Stimulated activated CD8-positive, alpha-beta memory T cell treated with anti-CD3 and anti-CD28 coated beads, Interleukin-4, amount 100 ng/mL, for 48 hours (primary cell): ENCODE measurements around the gene SLC6A4.
"Not testable (repeated sequence)": the region's sequence is repeated elsewhere in the genome, so short reads cannot be mapped to it uniquely, and the experiment has no call there.

Experiments
- DNase-seq: peaks from one replicate; pipeline ENCODE4 v3.0.0-alpha.2; 2020

The SLC6A4 gene

GRCh38 chr17:30165960-30166359 lies 69.5 kb downstream of the SLC6A4 start:
- no peak for DNase-seq

- DNase-seq: no peak
Measured at GRCh38 chr17:30165147-30165546, 70.3 kb downstream of the SLC6A4 start.

GRCh38 chr17:30164531-30164930 lies 71.0 kb downstream of the SLC6A4 start:
- no peak for DNase-seq

GRCh38 chr17:30161601-30162000 lies 73.9 kb downstream of the SLC6A4 start:
- DNase-seq: no peak

- DNase-seq: no peak
Measured at GRCh38 chr17:30160419-30161172, 74.9 kb downstream of the SLC6A4 start.

GRCh38 chr17:30158896-30159625 lies 76.4 kb downstream of the SLC6A4 start:
- no peak for DNase-seq

GRCh38 chr17:30155389-30155788 lies 80.1 kb downstream of the SLC6A4 start:
- no peak for DNase-seq

GRCh38 chr17:30153463-30153862 lies 82.0 kb downstream of the SLC6A4 start:
- DNase-seq: no peak

- no peak for DNase-seq
Measured at GRCh38 chr17:30151471-30151870, 84.0 kb downstream of the SLC6A4 start.

- DNase-seq: no peak
Measured at GRCh38 chr17:30148376-30148775, 87.1 kb downstream of the SLC6A4 start.

GRCh38 chr17:30147860-30148259 lies 87.6 kb downstream of the SLC6A4 start:
- DNase-seq: not testable (repeated sequence)
